ENCODE results near the gene STON1. TPM values are rescaled to one million over a fixed set of nuclear protein-coding genes. Genes with fewer than 3 reads are reported as not detected.

Gene STON1
- total and polyA plus RNA-seq, 2 of the 4 experiments (the other 2 are of a cell fraction) = 4.0 to 5.7 TPM

GRCh38 chr2:48567671-48568070 is 37.7 kb downstream of the STON1 start:
- ChIA-PET POLR2A (ENCODE audit: unreplicated experiment) (no interaction called here), CTCF (interaction anchor here (0.6 to 0.7 kb wide), 2 partner anchors 28 to 96 kb away, joined by 3 to 5 read pairs; no protein-coding TSS in a partner anchor)
- no peak overlapping the region for H2AK5ac ChIP-seq (ENCODE audit: low read depth, low read length)
- H3K79me1 ChIP-seq (ENCODE audit: low read depth in 1 of 2, low read length in 2 of 2) = no peaks in the 10 kb centered on the region
- H2AK9ac ChIP-seq (replicated peaks; ENCODE audit: low read depth, low read length, poor library complexity) = no peak overlapping the region
- H2BK120ac ChIP-seq (ENCODE audit: low read depth, low read length) = no peak overlapping the region
- dilution Hi-C loops (cut with HindIII; ENCODE audit: low sequenced_read_pairs, unreplicated experiment) = no loop called here
- no peak overlapping the region for H3K23ac ChIP-seq (ENCODE audit: low read depth, low read length)
- DNase-seq (no peak), ATAC-seq (ENCODE audit: low read depth) (peak; percentile 67)
- no peak overlapping the region for H2BK5ac ChIP-seq (ENCODE audit: low read depth, low read length, poor library complexity, severe bottlenecking)
- H3K4ac ChIP-seq (ENCODE audit: low read depth, low read length) = no peak overlapping the region
- H4K8ac ChIP-seq (ENCODE audit: low read depth in 2 of 2, low read length in 2 of 2) = no peak overlapping the region
- no peak overlapping the region for H2BK15ac ChIP-seq (ENCODE audit: low read depth, low read length)
- no peak overlapping the region for H3K4me3 ChIP-seq (ENCODE audit: insufficient read depth, low read depth, low read length)
- no peaks in the 10 kb centered on the region for H4K20me1 ChIP-seq (ENCODE audit: insufficient read depth, low read length)
- TF ChIP-seq CTCF (conservative IDR thresholded peaks at IDR 0.05; ENCODE audit: low read depth, low read length) = no peak
- no TSS peak for BruUV-seq (replicated peaks)
- H3K56ac ChIP-seq (ENCODE audit: extremely low read depth, insufficient read depth, low read length) = no peak overlapping the region
- H3K27me3 ChIP-seq (ENCODE audit: control insufficient read depth, insufficient read depth, low read length) = no peaks in the 10 kb centered on the region
- H2BK20ac ChIP-seq (ENCODE audit: low read depth, low read length) = no peak overlapping the region
- in situ Hi-C loops (cut with MboI; ENCODE audit: low sequenced_read_pairs) = no loop called here
- intact Hi-C loops (cut with micrococcal nuclease) = loop anchor here (5.0 kb wide), 1 partner anchor 85 kb away; no protein-coding TSS in a partner anchor
- H4K5ac ChIP-seq (ENCODE audit: low read depth, low read length) = no peak overlapping the region
- no peaks in the 10 kb centered on the region for H3K36me3 ChIP-seq (ENCODE audit: control insufficient read depth, insufficient read depth, low read length)
- no peak overlapping the region for H4K91ac ChIP-seq (ENCODE audit: insufficient read depth, low read depth, low read length)
- no peak overlapping the region for H3K18ac ChIP-seq (ENCODE audit: low read depth, low read length)
- no peaks in the 10 kb centered on the region for H3K4me1 ChIP-seq (ENCODE audit: control insufficient read depth, insufficient read depth, low read length)
- H3K4me2 ChIP-seq (ENCODE audit: low read depth, low read length) = no peak overlapping the region
- peaks cover 1% of the 10 kb centered on the region for H3K9me1 ChIP-seq (ENCODE audit: insufficient read depth, low read length)
- WGBS, 2 experiments (ENCODE audit: extremely low coverage in 2 of 2, insufficient read length in 1 of 2) = 75% methylated on average over 2 of the region's 4 CpGs; no CpG with 5 or more reads in 1 of the 2 experiments
- no peaks in the 10 kb centered on the region for H3K9me3 ChIP-seq (ENCODE audit: control insufficient read depth, insufficient read depth, low read length)
- no peak overlapping the region for H2AFZ ChIP-seq (replicated peaks; ENCODE audit: low read length, poor library complexity)
- H3K14ac ChIP-seq (replicated peaks; ENCODE audit: low read depth, low read length) = no peak overlapping the region
- H3K9ac ChIP-seq (ENCODE audit: low read depth, low read length) = no peak overlapping the region
- H3K27ac ChIP-seq (ENCODE audit: insufficient read depth, low read length) = no peak overlapping the region
